Urinary bladder (tissue), 4 donors: ENCODE results near the gene PRKCSH. TPM values are rescaled to one million over a fixed set of nuclear protein-coding genes. Genes with fewer than 3 reads are reported as not detected.

Source experiments
- DNase-seq: peaks from one replicate; pipeline ENCODE4 v3.0.0-alpha.2; 2015; ENCODE audit errors: extremely low spot score
- H3K27ac ChIP-seq: one replicate; pipeline ENCODE4 v1.5.1; 2013; ENCODE audit warnings: low read depth, mild to moderate bottlenecking, moderate library complexity
- H3K36me3 ChIP-seq: one replicate; pipeline ENCODE4 v1.6.1; 2013; ENCODE audit warnings: mild to moderate bottlenecking, moderate library complexity; ENCODE audit not compliant: insufficient read depth
- H3K4me1 ChIP-seq: one replicate; pipeline ENCODE4 v1.6.1; 2013; ENCODE audit warnings: mild to moderate bottlenecking, moderate library complexity; ENCODE audit not compliant: insufficient read depth
- H3K4me3 ChIP-seq: one replicate; pipeline ENCODE4 v1.5.1; 2013; ENCODE audit warnings: low read depth, low read length
- WGBS: extraction: QIAGEN DNeasy Blood & Tissue Kit; methylation state at CpG from one replicate; pipeline ENCODE4 v1.1.7; 2013; 5-methylcytosine and 5-hydroxymethylcytosine counted together
- polyA plus RNA-seq: library from polyadenylated mRNA; stranded (reverse); fragments of 200-250 nt; gene quantifications from one replicate; pipeline ENCODE4 v1.2.3, GENCODE V29; 2013
- total RNA-seq: library from RNA; depleted of rRNA; stranded (reverse); fragments of >200 nt; gene quantifications from one replicate; pipeline ENCODE4 v1.2.3, GENCODE V29; 2014
- donor health status: healthy with polysubstance abuse.
- donor health status: healthy.

Gene PRKCSH
- total and polyA plus RNA-seq, 2 donors, result 54.9 to 174 TPM

DNA sequence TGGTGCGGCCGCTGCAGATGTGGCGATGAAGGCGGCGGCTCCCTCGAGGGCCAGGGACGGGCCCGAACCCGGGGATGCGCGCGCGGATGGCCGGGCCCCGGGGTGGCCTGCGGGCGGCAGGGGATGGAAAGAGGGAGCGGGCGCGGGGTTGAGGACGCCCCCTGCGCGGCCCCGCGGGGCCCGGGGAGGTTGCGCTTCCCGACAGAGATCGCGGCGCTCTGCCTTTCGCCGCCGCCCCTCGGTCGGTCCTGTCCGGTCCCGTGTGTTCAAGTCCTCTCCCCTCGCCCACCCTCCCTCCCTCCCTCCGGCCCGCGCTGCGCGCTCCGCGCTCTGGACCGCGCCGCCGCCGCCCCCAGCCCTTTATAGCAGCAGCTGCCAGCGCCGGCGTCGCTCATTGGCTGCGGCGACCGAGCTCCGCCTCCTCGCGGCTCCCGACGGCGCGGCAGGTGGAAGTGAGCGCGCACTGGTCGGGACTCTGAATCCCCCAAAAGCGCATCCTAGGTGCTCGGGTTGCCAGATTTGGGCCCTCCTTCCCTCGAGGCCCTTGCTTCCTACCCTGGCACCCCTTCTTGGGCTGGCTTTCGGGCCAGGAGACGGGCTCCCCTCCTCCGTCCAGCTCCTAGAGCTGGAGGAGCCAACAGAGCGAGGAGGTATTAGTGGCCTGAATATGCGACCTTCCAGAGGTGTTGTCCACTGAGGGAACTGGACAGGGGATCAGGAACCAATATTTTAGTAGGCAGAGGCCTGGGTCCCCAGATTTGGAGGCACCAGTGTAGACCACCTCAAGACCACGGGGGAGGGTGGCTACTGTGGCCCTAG, 45.5 kb downstream of the PRKCSH start, which contains the start of gene ELAVL3:
Gene ELAVL3 (minus strand): TSS at position 332 of the 819 bp plus-strand sequence. CDS start 438 bp downstream, outside the sequence.
- Histone ChIP-seq H3K4me1 (no peaks in the 10 kb centered on the region), H3K36me3 (no peaks in the 10 kb centered on the region), H3K4me3 (no peak within 1 kb of the TSS), H3K27ac (no peak within 1 kb of the TSS)
- 8% methylated on average over 77 of the region's 77 CpGs for WGBS
- DNase-seq, result no peak

DNA sequence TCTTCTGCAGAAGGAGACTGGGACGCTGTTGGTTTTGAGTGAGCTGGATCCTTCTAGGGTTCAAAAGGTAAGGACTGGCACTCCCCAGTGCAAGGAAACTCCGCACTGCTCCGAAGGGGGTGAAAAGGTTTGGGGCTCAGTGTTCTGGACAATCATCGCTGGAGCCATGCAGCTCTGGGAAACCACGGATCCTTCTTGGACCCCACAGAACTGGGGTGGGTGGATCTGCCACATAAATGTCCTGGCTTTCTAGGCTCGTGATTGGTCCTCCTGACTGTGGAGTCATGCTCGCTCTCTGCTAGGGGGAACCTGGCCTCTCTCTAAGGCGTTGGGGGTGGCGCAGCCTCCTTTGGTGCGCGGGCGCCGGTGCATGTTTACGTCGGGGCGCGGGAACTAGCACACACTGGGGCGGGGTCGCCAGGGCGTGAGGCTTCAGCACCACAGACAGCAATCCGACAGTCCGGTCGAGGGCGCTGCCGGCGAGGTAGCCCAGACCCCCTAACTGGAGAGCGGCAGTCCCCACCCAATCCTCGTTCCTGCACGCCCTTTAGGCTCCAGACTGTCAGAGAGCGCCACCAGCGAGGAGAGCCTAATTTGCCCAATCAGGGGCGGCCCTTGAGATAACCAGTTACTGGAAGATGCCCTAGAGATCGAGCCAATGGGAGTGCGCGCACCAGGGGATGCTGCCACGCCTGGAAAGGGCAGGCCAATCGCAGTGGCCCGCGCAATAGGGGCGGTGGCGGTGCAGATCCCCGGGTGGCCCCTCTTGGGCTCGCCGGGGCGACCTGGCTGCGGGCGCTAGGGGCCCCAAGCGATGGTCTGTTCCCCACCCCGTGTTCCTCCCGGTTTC, 46.3 kb downstream of the PRKCSH start:
- 4% methylated on average over 50 of the region's 50 CpGs for WGBS
- H3K4me3 ChIP-seq, result peak overlapping the region; percentile 6
- H3K36me3 ChIP-seq, result no peaks in the 10 kb centered on the region
- no peaks in the 10 kb centered on the region for H3K4me1 ChIP-seq
- H3K27ac ChIP-seq, result no peak overlapping the region
- no peak for DNase-seq

DNA sequence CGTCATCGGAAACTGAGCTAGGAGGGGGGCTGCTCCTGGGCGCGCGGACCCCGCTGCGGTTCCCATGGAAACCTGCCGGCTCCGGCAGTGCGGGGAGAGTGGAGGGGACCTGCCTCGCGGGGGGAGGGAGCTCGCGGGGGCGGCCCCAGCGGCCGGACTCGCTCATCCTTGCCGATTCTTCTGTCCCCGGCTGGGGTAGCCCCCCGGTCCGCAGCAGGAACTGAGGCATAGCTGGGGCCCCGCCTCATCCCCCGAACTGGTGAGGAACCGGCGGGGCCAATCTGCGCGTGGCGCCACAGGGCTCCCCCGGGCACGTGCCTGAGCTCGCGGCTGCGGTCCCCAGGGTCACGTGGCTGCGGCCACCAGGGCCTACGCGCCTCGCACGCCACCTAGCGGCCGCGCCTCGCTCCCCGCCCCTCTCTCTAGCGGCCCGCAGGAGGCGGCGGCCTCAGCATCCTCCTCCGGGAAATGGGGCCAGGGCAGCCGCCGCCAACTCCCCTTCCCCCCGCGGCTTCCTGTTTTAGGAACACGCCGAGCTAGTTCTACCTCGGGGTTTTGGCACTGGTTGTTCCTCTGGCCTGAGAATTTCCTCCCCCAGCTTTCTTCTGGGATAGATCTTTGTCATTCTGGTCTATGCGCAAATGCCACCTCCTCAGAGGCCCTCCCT, 47.1 kb downstream of the PRKCSH start:
- no peak for DNase-seq
- no peaks in the 10 kb centered on the region for H3K4me1 ChIP-seq
- H3K4me3 ChIP-seq, result peak overlapping the region; percentile 6
- WGBS, result 2% methylated on average over 58 of the region's 58 CpGs
- no peaks in the 10 kb centered on the region for H3K36me3 ChIP-seq
- H3K27ac ChIP-seq, result no peak overlapping the region

DNA sequence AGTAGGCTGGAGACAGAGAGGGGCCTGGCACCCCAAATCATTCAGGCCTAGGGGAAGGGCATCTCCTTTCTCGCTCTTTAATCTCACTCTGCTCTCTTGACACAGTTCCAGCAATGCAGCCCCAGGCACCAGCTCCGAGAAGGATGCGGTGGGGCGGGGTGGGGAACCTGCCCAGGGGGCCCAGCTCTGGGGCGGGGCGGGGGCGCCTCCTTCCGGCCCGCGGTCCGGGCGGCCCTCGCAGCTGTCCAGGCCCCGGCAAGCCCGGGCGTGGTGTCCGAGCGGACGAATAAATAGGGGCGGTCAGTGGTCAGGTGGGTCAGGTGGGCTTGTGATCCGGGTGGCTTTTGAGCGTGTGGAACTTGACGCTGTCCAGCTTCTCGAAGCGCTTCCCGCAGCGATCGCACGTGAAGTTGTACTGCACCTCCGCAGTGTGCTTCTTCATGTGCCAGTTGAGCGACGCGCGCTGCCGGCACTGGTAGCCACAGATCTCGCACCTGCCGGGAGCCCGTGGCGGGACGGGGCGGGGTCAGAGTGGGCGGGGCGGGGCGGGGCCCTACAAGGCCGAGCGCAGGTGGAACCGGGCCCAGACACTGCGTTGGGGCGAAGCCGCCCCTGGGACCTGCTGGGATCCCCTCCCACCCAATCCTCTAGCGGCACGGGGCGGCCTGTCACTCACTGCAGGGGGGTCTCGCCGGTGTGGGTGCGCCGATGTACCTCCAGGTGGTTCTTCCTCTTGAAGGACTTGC, 48.1 kb downstream of the PRKCSH start:
- Histone ChIP-seq H3K4me3 (no peak overlapping the region), H3K4me1 (no peaks in the 10 kb centered on the region), H3K36me3 (no peaks in the 10 kb centered on the region), H3K27ac (no peak overlapping the region)
- no peak for DNase-seq
- 67% methylated on average over 57 of the region's 57 CpGs for WGBS

DNA sequence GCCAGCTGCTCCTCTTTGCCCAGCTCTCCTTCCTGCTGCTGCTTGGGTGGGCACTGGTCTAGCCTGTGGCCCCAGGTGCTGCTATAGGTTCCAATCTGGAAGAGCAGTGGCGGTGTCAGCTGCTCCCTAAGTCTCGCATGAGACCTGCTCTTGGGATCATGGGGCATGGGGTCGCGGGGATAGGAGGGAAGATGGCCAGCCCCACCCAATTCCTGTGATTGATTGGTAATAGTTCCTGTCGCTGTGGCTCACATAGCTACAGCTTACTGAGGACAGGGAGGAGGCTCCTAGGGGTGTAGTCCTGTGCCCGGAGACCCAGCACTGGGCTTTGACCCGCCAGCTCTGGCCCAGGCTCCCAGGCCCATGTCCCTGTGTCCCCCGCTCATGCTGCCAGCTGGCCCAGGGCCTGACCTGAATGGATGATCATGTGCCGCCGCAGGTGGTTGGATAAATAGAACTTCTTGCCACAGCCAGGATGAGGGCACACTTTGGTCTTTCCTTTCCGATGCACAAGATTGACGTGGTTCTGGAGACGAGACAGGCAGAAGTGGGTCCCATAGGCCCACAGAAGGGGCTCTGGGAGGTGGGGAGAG, 49.9 kb downstream of the PRKCSH start:
- Histone ChIP-seq H3K4me3 (no peak overlapping the region), H3K4me1 (no peaks in the 10 kb centered on the region), H3K36me3 (no peaks in the 10 kb centered on the region), H3K27ac (no peak overlapping the region)
- 93% methylated on average over 13 of the region's 13 CpGs for WGBS
- DNase-seq, result no peak

DNA sequence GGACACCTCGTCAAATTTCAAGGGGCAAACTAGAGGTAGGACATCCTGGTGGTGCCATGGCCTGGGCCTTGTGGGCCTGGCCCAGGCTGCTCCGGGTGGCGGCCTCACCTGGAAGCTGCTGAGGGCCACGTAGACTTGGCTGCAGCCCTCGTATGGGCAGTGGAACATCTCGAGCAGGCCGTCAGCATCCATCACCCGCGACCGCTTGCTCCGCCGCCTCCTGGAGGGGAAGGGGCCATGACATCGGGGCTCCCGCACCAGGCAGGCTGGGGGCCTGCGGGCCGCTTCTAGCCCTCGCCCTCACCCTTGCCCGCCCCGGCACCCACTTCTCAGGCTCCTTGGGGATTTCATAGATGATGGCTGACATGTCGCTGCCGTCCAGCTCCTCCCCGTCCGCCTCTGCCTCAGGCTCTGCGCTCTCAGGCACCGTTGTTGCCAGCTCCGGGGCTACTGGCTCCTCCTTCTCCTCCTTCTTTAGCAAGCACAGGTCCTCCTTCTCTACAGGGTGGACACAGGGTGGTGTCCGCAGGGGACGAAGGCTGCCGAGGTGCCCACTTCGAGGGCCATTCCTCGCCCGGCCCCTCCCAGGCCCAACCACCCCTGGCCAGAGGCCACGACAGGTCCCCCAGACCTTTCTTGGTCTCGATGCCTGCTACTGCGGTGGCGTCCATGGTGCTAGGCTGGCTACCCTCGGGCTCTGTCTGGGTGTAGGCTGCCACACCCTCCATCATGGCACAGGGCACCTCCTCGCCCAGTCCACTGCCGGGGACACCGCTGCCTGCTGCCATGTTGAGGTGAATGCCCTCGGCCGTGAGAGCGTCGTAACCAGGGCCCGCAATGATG, 51.4 kb downstream of the PRKCSH start:
- Histone ChIP-seq H3K27ac (no peak overlapping the region), H3K4me1 (no peaks in the 10 kb centered on the region), H3K4me3 (no peak overlapping the region), H3K36me3 (no peaks in the 10 kb centered on the region)
- WGBS, result 92% methylated on average over 45 of the region's 45 CpGs
- DNase-seq, result no peak

DNA sequence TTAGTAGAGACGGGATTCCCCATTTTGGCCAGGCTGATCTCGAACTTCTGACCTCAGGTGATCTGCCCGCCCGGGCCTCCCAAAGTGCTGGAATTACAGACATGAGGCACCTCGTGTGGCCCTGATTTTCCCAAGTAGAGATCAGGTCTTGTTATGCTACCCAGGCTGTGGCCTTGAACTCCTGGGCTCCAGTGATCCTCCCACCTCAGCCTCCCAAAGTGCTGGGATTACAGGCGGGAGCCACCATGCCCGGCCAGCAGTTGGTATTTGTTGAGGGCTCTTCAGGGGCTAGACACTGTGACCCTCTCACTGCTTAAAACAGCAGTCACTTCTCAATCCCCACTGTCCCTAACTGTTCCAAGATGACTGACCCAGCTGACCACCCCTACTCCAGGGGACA, 53.9 kb downstream of the PRKCSH start:
- no peaks in the 10 kb centered on the region for H3K4me1 ChIP-seq
- no peak overlapping the region for H3K4me3 ChIP-seq
- WGBS, result 96% methylated on average over 7 of the region's 7 CpGs
- no peaks in the 10 kb centered on the region for H3K36me3 ChIP-seq
- no peak for DNase-seq
- no peak overlapping the region for H3K27ac ChIP-seq

DNA sequence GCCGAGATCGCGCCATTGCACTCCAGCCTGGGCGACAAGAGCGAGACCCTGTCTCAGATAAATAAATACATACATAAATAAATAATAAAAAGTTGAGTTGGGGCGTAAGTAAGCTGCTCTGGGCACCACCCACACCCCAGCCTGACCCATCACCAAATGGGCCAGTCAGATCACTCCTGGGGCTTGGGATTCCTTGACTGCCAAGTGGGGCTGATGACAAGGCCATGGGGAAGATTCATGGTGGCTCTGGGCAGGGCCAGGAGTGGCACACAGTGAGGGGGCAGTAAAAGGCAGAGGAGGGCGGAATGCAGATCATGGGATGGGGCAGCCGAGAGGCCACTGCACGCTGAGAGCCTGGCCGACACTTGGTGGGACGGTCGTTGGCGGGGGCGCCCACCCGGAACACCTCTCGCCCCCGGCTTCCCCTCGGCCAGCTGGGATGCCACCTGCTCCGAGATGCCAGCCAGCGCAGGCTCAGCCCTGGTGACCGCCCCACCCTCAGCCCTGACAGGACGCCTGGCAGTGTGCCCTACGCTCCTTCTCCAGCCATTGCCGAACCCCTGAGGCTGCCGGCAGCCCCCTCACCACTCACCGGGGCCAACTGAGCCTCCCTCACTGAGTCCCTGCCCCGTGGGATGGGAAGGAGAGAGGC, 59.3 kb downstream of the PRKCSH start:
- Histone ChIP-seq H3K27ac (no peak overlapping the region), H3K36me3 (peaks cover 3% of the 10 kb centered on the region), H3K4me1 (no peaks in the 10 kb centered on the region), H3K4me3 (no peak overlapping the region)
- DNase-seq, result no peak
- 95% methylated on average over 27 of the region's 27 CpGs for WGBS

DNA sequence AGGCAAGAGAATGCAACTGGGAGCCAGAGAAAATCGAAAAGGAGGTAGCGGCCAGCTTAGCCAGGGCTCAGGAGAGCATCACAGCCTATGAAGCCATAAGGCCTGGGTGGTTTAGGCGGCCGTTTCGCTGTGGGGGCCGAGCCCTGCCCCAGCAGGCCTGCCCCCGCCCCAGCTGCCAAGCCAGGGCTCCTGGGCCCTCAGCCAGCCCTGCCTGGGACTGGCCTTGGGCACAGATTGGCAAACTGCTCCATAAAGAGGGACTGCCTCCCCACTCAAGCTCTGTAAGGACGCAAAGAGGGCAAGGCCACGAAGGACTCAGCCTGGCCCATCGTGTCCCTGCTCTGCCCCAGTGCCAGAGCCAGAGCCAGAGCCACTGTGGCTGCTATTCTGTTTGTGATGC, 60.0 kb downstream of the PRKCSH start:
- Histone ChIP-seq H3K27ac (no peak overlapping the region), H3K4me3 (no peak overlapping the region), H3K4me1 (no peaks in the 10 kb centered on the region), H3K36me3 (peaks cover 3% of the 10 kb centered on the region)
- WGBS, result 93% methylated on average over 10 of the region's 10 CpGs
- no peak for DNase-seq

DNA sequence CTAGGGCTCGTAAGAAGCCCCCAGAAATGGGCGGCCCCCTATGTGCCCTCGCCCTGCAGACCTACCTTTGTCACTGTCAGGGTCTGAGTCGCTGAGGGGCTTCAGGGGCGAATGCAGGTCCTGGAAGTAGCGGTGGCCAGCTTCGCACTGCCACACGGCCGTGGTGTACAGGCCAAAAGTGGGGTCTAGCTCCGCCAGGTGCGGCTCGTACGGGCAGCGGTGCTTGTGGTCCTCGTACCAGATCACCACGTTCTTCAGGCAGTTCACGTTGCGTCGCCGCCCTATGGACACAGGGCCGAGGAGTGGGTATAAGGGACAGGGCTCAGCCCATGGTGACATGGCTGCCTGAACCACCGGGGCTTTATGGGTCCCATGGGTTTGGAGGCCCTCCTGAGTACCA, 60.5 kb downstream of the PRKCSH start:
- Histone ChIP-seq H3K4me1 (no peaks in the 10 kb centered on the region), H3K36me3 (peaks cover 3% of the 10 kb centered on the region), H3K27ac (no peak overlapping the region), H3K4me3 (no peak overlapping the region)
- WGBS, result 95% methylated on average over 22 of the region's 22 CpGs
- no peak for DNase-seq

DNA sequence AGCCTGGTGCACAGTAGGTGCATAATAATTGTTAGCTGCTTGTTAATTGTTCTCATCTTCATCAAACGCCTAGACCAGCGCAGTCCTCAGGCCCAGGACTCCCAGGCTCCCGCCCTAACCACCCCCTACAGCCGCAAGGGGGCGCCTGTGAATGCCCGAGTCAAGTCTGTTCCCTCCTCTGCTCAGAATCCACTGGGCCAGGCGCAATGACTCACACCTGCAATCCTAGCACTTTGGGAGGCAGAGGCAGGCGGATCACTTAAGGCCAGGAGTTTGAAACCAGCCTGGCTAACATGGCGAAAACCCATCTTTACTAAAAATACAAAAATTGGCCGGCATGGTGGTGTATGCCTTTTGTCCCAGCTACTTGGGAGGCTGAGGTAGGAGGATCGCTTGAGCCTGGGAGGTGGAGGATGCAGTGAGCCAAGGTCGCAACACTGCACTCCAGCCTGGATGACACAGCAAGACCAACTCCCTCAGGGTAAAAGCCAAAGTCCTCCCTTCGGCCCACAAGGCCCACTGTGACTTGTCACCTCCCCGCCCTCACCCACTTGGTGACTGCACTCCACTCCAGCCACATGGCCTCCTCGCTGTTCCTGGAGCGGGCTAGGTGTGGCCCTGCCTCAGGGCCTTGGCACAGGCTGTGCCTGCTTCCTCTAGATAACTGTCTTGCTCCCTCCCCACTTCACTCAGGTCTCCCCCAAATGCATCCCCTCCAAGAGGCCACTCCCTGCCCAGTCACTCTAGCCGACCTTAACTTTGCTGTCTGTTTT, 61.1 kb downstream of the PRKCSH start:
- Histone ChIP-seq H3K4me1 (no peaks in the 10 kb centered on the region), H3K27ac (no peak overlapping the region), H3K4me3 (no peak overlapping the region), H3K36me3 (peaks cover 3% of the 10 kb centered on the region)
- WGBS, result 68% methylated on average over 17 of the region's 17 CpGs
- no peak for DNase-seq
